Measurements from ENCODE around the gene ZNF417.

DNA sequence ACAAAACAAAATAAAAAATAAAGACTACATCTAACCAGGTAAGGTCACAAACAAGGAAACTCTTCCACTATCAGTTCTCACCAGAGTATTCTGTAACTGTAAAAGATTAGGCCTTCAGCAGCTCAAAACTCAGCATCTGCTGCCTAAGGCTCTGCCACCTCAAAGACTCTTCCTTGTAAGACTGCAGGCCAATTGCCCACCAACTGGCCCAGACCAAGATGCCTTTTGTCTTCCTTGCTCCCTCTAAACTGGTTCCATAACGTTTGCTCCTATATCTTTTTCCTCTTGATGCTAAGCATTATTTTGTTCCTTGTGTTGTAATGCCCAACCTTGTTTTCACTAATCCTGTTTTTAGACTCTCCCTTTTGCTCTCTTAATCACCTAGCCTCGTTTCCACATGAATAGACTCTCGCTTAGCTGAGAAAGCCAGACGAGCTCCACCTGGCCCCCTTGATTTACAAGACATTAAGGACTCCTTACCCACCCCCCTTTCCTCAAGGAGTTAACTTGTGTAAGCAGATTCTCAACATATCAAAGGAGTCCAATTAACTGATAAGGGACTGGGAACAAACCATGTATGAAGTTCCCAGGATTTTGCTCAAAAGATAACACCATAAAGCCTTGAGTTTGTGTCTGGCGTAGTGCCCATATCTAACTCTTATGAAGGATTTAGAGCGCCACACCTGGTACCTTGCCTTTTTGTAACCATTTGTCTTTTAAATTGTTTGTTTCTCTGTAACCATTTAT lies 29.0 kb downstream of the ZNF417 start:
- no peak for TF ChIP-seq EZH2 (IDR thresholded peaks at IDR 0.05; ENCODE audit: borderline replicate concordance, low read depth, low read length, severe bottlenecking)
- no peak for TF ChIP-seq POLR2AphosphoS5 (IDR thresholded peaks at IDR 0.05; ENCODE audit: insufficient read depth, low read depth, low read length)
- no peak for TF ChIP-seq MYC (IDR thresholded peaks at IDR 0.05; ENCODE audit: low read depth, low read length)
- no peak for TF ChIP-seq POLR2A (IDR thresholded peaks at IDR 0.05; ENCODE audit: low read depth, low read length)
- no peak for TF ChIP-seq CTCF (IDR thresholded peaks at IDR 0.05; ENCODE audit: extremely low read depth in 1 of 2, insufficient read depth in 1 of 2, low read depth in 1 of 2, low read length in 2 of 2)
- TF ChIP-seq JUN (IDR thresholded peaks at IDR 0.05; ENCODE audit: borderline replicate concordance, insufficient read depth, insufficient read length, low read depth) = no peak

Measured in endothelial cell of umbilical vein (primary cell).